GM18861 (cell line): ENCODE data around the gene CTNND2.

Source experiments
- ATAC-seq: cut with Tn5 transposase; IDR thresholded peaks from one replicate; pipeline ENCODE4 v1.9.1; 2021; ENCODE audit not compliant: unreplicated experiment

The CTNND2 gene

GRCh38 chr5:11273180-11273903 is 630.9 kb downstream of the CTNND2 start:
- ATAC-seq: no peak

GRCh38 chr5:11269515-11269914 is 634.7 kb downstream of the CTNND2 start:
- ATAC-seq: no peak

- no peak for ATAC-seq
Measured at GRCh38 chr5:11268891-11269290, 635.4 kb downstream of the CTNND2 start.

DNA sequence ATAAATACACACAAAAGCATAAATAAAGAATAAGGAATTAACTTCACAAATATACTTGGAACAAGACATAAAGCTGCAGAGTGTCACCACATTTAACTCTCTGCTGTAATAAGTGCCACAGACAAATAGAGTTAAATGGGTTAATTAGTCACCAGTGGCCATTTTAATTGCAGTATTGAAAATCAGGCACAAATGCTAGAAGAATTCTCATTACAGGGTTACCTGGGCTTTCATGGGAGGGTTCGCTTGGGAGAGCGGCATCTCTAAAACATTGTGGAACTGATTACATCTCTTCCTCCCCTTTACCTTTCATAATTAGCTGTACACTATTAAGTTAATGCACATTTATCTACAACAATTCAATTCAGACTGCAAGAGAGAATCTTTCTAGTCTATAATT is 637.9 kb downstream of the CTNND2 start:
- no peak for ATAC-seq

DNA sequence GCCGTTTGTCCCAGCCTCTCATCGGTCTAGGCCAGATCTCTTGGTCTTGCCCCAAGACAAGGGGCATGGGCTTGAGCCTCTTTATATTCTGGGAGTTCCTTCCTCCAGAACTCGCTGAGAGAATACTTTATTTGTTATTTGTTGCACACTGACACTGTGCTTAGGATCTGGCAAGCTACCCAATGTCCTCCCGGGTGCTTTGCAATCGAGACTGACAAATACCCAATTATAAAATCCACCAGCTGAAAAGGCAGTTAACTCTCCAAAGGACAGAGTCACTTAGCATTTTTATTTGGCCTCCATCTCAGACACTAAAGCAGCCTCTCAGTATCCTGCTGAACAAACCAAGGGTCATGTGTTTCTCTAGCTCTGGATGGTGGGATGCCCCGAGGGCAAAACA is 643.0 kb downstream of the CTNND2 start:
- ATAC-seq: no peak

- ATAC-seq: no peak
Measured at GRCh38 chr5:11258001-11258400, 646.2 kb downstream of the CTNND2 start.

- no peak for ATAC-seq
Measured at GRCh38 chr5:11252523-11252922, 651.7 kb downstream of the CTNND2 start.

GRCh38 chr5:11252075-11252474 is 652.2 kb downstream of the CTNND2 start:
- no peak for ATAC-seq

- no peak for ATAC-seq
Measured at GRCh38 chr5:11251247-11251646, 653.0 kb downstream of the CTNND2 start.

DNA sequence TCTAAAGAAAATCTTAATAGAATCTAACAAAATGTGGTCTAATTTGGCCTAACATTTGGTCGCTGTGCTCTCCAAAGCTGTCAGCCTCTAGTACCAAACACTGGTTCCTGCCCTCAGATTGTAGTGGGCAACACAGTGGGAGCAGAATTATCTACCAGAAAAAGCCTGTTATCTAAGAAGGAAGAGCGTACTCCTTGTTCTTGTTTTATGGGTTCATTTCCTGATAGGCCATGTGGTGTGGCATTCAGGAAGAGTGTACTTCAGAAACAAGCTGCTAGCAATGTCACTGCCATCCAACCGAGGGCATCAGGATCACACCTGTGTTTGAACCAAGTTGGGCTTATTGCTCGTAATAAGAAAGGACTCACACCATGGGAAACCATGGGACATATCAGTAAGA is 655.3 kb downstream of the CTNND2 start:
- no peak for ATAC-seq

GRCh38 chr5:11247224-11247623 is 657.0 kb downstream of the CTNND2 start:
- ATAC-seq: no peak

- no peak for ATAC-seq
Measured at GRCh38 chr5:11240293-11241190, 663.7 kb downstream of the CTNND2 start.

GRCh38 chr5:11239261-11240015 is 664.8 kb downstream of the CTNND2 start:
- no peak for ATAC-seq

GRCh38 chr5:11234501-11234911 is 669.7 kb downstream of the CTNND2 start:
- ATAC-seq: no peak

DNA sequence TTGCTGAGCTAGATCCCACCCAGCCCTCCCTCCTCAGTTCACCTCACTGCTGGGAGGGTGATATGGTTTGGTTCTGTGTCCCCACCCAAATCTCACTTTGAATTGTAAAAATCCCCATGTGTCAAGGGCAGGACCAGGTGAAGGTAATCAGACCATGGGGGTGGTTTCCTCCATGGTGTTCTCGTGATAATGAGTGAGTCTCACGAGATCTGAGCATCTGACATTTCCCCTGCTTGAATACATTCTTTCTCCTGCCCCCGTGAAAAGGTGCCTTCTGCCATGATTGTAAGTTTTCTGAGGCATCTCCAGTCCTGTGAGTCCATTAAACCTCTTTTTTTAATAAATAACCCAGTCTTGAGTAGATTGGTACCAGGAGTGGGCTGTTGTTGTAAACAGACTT is 673.4 kb downstream of the CTNND2 start:
- no peak for ATAC-seq

GRCh38 chr5:11227064-11227463 is 677.2 kb downstream of the CTNND2 start:
- no peak for ATAC-seq

- no peak for ATAC-seq
Measured at GRCh38 chr5:11224436-11225187, 679.6 kb downstream of the CTNND2 start.

DNA sequence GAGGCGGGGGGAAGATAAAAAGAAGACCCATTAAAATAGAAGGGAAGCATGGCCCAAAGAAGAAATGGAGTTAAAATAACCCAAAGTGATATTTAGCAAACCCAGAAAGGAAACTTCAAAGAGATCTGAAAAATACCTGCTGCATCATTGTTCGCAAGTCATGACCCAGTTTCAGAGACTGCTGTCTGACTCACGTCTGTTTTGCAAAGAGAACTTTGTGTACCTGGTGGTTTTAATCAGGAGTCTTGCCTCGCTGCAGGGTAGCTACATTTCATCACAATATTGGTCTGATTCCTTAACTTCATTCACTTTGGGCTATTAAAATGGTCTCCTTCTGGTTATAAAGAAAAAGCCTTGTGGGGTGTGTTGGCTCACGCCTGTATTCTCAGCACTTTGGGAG is 682.1 kb downstream of the CTNND2 start:
- no peak for ATAC-seq

- no peak for ATAC-seq
Measured at GRCh38 chr5:11214864-11215644, 689.2 kb downstream of the CTNND2 start.

DNA sequence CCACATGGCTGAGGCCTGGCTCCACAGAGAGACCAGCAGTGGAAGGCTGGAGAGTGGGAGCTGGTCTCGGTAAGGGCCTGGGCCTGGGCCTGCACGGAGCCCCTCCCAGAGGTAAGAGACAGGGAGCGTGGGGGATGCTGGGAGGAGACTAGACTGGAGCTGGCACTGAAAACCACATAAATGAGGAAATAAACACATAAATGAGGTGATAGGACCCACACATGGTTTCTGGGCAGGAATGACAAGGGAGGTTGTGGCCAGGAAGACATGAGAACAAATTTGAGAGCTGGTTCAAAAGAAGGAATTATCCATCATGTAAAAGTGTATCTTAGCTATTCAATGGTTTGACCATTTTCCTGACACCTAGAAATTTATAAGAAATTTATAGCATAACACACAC is 691.5 kb downstream of the CTNND2 start:
- no peak for ATAC-seq
